Natural killer cell (primary cell): ENCODE measurements around the gene GDAP1L1. TPM values are rescaled to one million over a fixed set of nuclear protein-coding genes. Genes with fewer than 3 reads are reported as not detected.
A peak's percentile ranks its signal among the peaks of the same experiment; 100 is the strongest.

Experiments
- ATAC-seq, 3 donors: fragments of 150-1000 bp in 2 of 3; fragments of 200-7000 bp in 1 of 3; cut with Tn5 transposase; 1 replicate in 1 of 3; 2 replicates in 2 of 3; pipeline ENCODE4 v1.10.0; 2021; ENCODE audit warnings: mild to moderate bottlenecking in 2 of 3, moderate library complexity in 2 of 3
- DNase-seq, 2 donors: peaks; one replicate each; pipeline versions ENCODE4 v3.0.0 to v3.0.0-alpha.2; 2013 to 2021; ENCODE audit warnings: mixed read lengths in 1 of 2
- H3K27ac ChIP-seq: one replicate; pipeline ENCODE4 v1.5.1; 2013; ENCODE audit warnings: mild to moderate bottlenecking, low read length
- H3K27me3 ChIP-seq: one replicate; pipeline ENCODE4 v1.6.1; 2013; ENCODE audit warnings: low read length; ENCODE audit not compliant: control insufficient read depth, insufficient read depth
- H3K36me3 ChIP-seq: one replicate; pipeline ENCODE4 v1.6.1; 2013; ENCODE audit warnings: low read length; ENCODE audit not compliant: control insufficient read depth, insufficient read depth
- H3K4me1 ChIP-seq: one replicate; pipeline ENCODE4 v1.6.1; 2013; ENCODE audit warnings: low read length; ENCODE audit not compliant: control insufficient read depth, insufficient read depth
- H3K4me3 ChIP-seq: one replicate; pipeline ENCODE4 v1.5.1; 2013; ENCODE audit warnings: low read length
- H3K9me3 ChIP-seq: one replicate; pipeline ENCODE4 v1.6.1; 2013; ENCODE audit warnings: low read length; ENCODE audit not compliant: control insufficient read depth, insufficient read depth
- H3K27ac Mint-ChIP-seq, 2 donors: one replicate each; pipeline ENCODE4 v1.8.0; 2022; ENCODE audit warnings: mild to moderate bottlenecking in 2 of 2, mixed read lengths in 2 of 2, moderate library complexity in 1 of 2
- H3K27me3 Mint-ChIP-seq, 2 donors: one replicate each; pipeline ENCODE4 v1.8.0; 2022; ENCODE audit warnings: low read depth in 2 of 2, mixed read lengths in 2 of 2
- H3K36me3 Mint-ChIP-seq: one replicate; pipeline ENCODE4 v1.8.0; 2022; ENCODE audit warnings: mixed read lengths
- H3K4me1 Mint-ChIP-seq, 2 donors: one replicate each; pipeline ENCODE4 v1.8.0; 2022; ENCODE audit warnings: mixed read lengths in 2 of 2
- H3K4me3 Mint-ChIP-seq: one replicate; pipeline ENCODE4 v1.8.0; 2022; ENCODE audit warnings: mild to moderate bottlenecking, moderate library complexity, mixed read lengths
- H3K9me3 Mint-ChIP-seq, 2 donors: one replicate each; pipeline ENCODE4 v1.8.0; 2022; ENCODE audit warnings: mixed read lengths in 2 of 2
- WGBS: methylation state at CpG from one replicate; pipeline ENCODE4 v1.1.7; 2013; ENCODE audit warnings: missing lambda C conversion rate; ENCODE audit not compliant: insufficient coverage; 5-methylcytosine and 5-hydroxymethylcytosine counted together
- intact Hi-C: fragments of 100-400 bp; cut with micrococcal nuclease; formaldehyde crosslinking; loops from one replicate; pipeline ENCODE4 v1.14.2; 2022
- total RNA-seq, 4 donors: library from RNA; stranded (reverse); fragments of 120-200 nt in 1 of 4; gene quantifications; one replicate each; pipeline versions ENCODE4 v1.2.3 to v1.2.4, GENCODE V29; 2013 to 2022
- TF ChIP-seq, protein P1 (sequence below): fragments of 200-600 bp; IDR thresholded peaks from one replicate; pipeline ENCODE4 v1.8.0; 2022; ENCODE audit warnings: antibody characterized with exemption

Gene GDAP1L1
- total RNA-seq, 3 donors from 2014 or later (not counting 1 experiment from before 2014, with no cell fraction given) = not detected

DNA sequence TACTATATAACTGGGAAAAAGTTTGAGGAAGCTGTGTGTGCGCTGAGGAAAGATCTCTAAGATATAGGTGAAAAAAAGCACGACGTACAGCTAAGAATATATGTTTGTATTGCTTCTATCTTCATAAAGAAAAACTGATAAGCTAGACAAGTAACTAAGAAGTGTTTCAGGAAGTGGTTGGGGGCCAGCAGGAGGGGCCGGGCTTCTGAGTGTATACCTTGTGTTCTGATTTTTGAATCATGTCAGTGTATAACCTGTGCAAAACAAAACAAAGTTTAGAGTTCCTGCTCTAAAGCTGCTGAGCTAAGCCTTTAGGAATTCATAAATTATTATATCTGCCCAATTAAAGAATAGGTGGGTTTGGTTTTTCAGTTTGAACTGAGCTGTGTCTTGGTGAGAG, 28.7 kb upstream of the GDAP1L1 start:
- Histone ChIP-seq H3K27me3 (no peaks in the 10 kb centered on the region), H3K4me1 (peaks cover 31% of the 10 kb centered on the region), H3K9me3 (no peaks in the 10 kb centered on the region), H3K27ac (peak overlapping the region; percentile 52), H3K4me3 (no peak overlapping the region), H3K36me3 (no peaks in the 10 kb centered on the region)
- Mint-ChIP-seq H3K36me3 (peaks cover 6% of the 10 kb centered on the region), H3K9me3 (no peaks in the 10 kb centered on the region), H3K4me1 (peaks cover 49 to 54% of the 10 kb centered on the region in 2 donors), H3K27me3 (no peaks in the 10 kb centered on the region), H3K4me3 (peak overlapping the region; percentile 92), H3K27ac (peak overlapping the region; percentile 37 to 68)
- peak; percentile 36 to 42 (median 38) for ATAC-seq
- TF ChIP-seq, protein P1, sequence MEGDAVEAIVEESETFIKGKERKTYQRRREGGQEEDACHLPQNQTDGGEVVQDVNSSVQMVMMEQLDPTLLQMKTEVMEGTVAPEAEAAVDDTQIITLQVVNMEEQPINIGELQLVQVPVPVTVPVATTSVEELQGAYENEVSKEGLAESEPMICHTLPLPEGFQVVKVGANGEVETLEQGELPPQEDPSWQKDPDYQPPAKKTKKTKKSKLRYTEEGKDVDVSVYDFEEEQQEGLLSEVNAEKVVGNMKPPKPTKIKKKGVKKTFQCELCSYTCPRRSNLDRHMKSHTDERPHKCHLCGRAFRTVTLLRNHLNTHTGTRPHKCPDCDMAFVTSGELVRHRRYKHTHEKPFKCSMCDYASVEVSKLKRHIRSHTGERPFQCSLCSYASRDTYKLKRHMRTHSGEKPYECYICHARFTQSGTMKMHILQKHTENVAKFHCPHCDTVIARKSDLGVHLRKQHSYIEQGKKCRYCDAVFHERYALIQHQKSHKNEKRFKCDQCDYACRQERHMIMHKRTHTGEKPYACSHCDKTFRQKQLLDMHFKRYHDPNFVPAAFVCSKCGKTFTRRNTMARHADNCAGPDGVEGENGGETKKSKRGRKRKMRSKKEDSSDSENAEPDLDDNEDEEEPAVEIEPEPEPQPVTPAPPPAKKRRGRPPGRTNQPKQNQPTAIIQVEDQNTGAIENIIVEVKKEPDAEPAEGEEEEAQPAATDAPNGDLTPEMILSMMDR = no peak
- peak in 1 of 2 donors; percentile 66 for DNase-seq
- intact Hi-C loops = loop anchor here (5.0 to 10.0 kb wide), 4 partner anchors 169 to 519 kb away; no protein-coding TSS in a partner anchor
- 10% methylated on average over 2 of the region's 4 CpGs for WGBS

DNA sequence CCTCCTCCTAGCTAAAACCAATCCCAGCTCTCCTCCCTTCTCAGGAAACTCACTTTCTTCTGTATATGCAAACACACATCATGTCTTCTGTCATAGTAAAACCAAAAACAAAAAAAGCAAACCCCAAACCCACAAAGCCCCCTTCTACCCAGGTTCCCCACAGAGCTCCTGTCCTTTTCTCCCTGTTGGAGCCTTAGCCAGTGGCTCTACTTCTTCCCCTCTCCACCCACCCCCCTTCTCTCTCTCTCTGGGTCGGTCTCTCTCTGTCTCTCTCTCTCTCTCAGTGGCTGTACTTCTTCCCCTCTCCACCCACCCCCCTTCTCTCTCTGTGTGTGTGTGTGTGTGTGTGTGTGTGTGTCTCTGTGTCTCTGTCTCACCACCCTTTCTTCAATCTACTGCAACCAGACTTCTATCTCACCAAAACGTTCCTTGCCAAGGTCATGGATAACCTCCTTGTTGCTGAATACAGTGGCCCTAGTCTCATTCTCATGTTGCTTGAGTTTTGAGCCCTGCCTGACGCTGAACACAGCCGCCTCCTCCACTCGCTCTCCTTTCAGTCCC, 27.9 kb upstream of the GDAP1L1 start:
- H3K4me3 ChIP-seq = no peak overlapping the region
- TF ChIP-seq, protein P1 = no peak
- Mint-ChIP-seq H3K4me3 (peak overlapping the region; percentile 92), H3K36me3 (peaks cover 6% of the 10 kb centered on the region), H3K9me3 (no peaks in the 10 kb centered on the region), H3K27ac (peak overlapping the region; percentile 37 to 68), H3K27me3 (no peaks in the 10 kb centered on the region), H3K4me1 (peaks cover 49 to 54% of the 10 kb centered on the region in 2 donors)
- intact Hi-C loops = loop anchor here (5.0 to 10.0 kb wide), 4 partner anchors 168 to 518 kb away; no protein-coding TSS in a partner anchor
- H3K4me1 ChIP-seq = peaks cover 31% of the 10 kb centered on the region
- no peak for ATAC-seq
- peak in 1 of 2 donors; percentile 50 for DNase-seq
- H3K36me3 ChIP-seq = no peaks in the 10 kb centered on the region
- H3K9me3 ChIP-seq = no peaks in the 10 kb centered on the region
- no peaks in the 10 kb centered on the region for H3K27me3 ChIP-seq
- peak overlapping the region; percentile 52 for H3K27ac ChIP-seq
- WGBS = 56% methylated on average over 4 of the region's 5 CpGs

DNA sequence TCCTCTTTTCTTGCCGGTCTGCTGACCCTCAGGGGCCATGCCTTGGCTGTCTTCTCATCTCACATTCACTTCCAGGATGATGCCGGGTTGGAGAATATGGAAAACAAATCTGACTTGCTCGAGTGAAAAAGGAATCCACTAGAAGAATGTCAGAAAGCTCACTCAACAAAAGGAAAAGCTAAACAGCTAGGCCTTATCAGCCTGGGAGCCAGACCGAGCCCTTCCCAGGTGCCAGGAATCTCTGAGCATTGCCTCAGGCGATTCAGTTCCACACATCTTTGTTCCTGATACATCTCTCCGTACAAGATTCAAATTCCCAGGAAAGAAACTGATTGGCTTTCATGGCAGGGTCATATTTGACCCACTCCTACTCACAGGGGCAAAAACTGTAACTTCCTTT, 27.3 kb upstream of the GDAP1L1 start:
- WGBS = 89% methylated on average over 6 of the region's 6 CpGs
- peak overlapping the region; percentile 49 for H3K4me3 Mint-ChIP-seq
- intact Hi-C loops = loop anchor here (5.0 to 10.0 kb wide), 4 partner anchors 168 to 518 kb away; no protein-coding TSS in a partner anchor
- peak overlapping the region; percentile 37 to 68 for H3K27ac Mint-ChIP-seq
- no peak for DNase-seq
- Histone ChIP-seq H3K4me1 (peaks cover 31% of the 10 kb centered on the region), H3K9me3 (no peaks in the 10 kb centered on the region), H3K4me3 (no peak overlapping the region), H3K27ac (peak overlapping the region; percentile 52), H3K36me3 (no peaks in the 10 kb centered on the region), H3K27me3 (no peaks in the 10 kb centered on the region)
- H3K9me3 Mint-ChIP-seq = no peaks in the 10 kb centered on the region
- ATAC-seq = no peak
- TF ChIP-seq, protein P1 = no peak
- peaks cover 49 to 54% of the 10 kb centered on the region in 2 donors for H3K4me1 Mint-ChIP-seq
- H3K27me3 Mint-ChIP-seq = no peaks in the 10 kb centered on the region
- peaks cover 6% of the 10 kb centered on the region for H3K36me3 Mint-ChIP-seq
